DND-41 (cell line): ENCODE measurements around the gene EXOC8.

Experiments used
- EZH2 ChIP-seq: IDR thresholded peaks from 3 replicates; pipeline ENCODE4 v1.6.1; 2012; ENCODE audit warnings: borderline replicate concordance, low read depth, mild to moderate bottlenecking, moderate library complexity, low read length, inconsistent platforms; ENCODE audit not compliant: severe bottlenecking
- TF ChIP-seq, protein P1 (sequence below): IDR thresholded peaks from 2 replicates; pipeline ENCODE4 v1.5.1; 2012; ENCODE audit warnings: borderline replicate concordance, low read length, moderate library complexity, mild to moderate bottlenecking; ENCODE audit not compliant: poor library complexity, severe bottlenecking; ENCODE audit errors: extremely low read depth

DNA sequence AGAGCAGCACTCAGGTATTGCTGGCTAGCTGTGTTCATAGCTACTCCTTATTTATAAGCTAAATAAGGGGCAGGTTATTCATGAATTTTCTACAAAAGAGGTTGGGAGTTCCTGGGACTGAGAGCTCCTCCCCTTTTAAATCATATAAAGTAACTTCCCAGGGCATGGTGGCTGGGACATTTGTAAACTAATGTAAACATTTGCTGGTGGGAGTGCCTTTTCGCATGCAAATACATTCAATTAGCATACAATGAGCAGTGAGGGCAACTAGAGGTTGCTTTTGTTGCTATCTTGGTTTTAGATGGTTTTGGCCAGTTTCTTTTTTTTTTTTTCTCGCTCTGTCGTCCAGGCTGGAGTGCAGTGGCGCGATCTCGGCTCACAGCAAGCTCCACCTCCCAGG lies 53.2 kb downstream of the EXOC8 start:
- TF ChIP-seq, protein P1, sequence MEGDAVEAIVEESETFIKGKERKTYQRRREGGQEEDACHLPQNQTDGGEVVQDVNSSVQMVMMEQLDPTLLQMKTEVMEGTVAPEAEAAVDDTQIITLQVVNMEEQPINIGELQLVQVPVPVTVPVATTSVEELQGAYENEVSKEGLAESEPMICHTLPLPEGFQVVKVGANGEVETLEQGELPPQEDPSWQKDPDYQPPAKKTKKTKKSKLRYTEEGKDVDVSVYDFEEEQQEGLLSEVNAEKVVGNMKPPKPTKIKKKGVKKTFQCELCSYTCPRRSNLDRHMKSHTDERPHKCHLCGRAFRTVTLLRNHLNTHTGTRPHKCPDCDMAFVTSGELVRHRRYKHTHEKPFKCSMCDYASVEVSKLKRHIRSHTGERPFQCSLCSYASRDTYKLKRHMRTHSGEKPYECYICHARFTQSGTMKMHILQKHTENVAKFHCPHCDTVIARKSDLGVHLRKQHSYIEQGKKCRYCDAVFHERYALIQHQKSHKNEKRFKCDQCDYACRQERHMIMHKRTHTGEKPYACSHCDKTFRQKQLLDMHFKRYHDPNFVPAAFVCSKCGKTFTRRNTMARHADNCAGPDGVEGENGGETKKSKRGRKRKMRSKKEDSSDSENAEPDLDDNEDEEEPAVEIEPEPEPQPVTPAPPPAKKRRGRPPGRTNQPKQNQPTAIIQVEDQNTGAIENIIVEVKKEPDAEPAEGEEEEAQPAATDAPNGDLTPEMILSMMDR: no peak
- TF ChIP-seq EZH2: no peak
